T-helper 1 cell treated with Interleukin-12 subunit alpha and Interleukin-12 subunit beta and Interleukin-4 antibody, amounts not matched to agents 30 ng/mL and 1 ng/mL, for 36 hours (primary cell): ENCODE data around the gene PGC. TPM values are rescaled to one million over a fixed set of nuclear protein-coding genes. Genes with fewer than 3 reads are reported as not detected.

Experiments used
- intact Hi-C: fragments of 100-400 bp; cut with micrococcal nuclease; formaldehyde crosslinking; loops from one replicate; pipeline ENCODE4 v1.15.1; 2024
- total RNA-seq: library from RNA; stranded (reverse); gene quantifications from 2 replicates; pipeline ENCODE4 v1.2.3, GENCODE V29; 2022

PGC gene
- not detected in 2 replicates for total RNA-seq

DNA sequence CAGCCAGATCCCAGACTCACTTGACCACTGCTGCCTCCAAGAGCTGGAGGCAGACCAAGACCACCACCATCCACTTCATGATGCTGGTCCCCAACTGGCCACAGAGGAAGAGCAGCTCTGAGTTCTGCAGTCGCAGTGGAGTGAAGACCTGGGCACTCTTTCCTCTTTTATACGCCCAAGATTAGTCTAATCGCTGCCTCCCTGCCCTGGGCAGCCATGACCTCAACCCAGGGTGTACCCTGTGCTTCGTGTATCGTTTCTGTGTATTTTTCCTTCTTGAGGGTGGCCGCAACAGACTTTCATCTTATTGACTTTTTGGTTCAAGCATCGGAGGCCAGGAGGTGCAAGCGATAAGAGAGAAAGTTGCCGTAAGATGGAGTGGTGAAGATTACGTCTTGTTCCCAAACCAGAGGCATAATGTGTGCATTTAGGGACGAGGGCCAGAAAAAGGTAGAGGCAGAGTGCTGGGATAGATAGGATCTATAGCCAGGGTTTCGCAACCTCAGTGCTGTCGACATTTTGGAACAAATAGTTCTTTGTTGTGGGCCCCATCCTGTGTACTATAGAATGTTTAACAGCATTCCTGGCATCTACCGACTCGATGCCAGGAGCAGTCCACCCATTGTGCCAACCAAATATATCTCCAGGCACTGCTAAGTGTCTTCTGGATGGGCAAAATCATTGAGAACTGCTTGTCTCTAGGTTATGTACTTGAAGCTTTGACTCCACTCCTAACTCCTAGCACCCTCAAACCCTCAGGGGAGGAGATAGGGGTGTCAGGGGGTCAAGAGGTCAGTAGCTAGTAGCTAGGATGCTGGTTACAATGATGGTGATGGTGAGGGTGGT is at the start of gene PGC:
PGC (minus strand) TSS at position 142 of the 846 bp plus-strand sequence; CDS start at position 79, 63 bp downstream.
- intact Hi-C loops, result no loop called here

DNA sequence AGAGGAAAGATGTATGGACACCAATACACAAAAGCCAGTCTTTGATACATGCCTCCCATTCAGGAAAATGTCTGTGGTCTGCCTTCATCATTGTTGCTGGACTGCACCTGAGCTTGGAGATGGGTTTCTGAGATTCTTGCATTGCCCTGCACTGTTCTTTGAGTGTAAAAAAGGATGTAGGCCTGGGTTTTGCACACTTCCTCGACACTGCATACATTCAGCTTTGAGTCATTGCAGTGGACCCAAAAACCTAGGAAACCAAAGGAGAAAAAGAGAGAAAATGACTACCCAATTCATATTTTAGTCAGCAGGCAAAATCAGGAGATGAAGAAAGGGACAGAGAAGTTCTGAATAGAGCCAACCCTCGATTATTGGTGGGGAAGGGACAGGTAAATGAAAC is 49.3 kb upstream of the PGC start:
- intact Hi-C loops, result no loop called here

GRCh38 chr6:41791984-41792383 is 44.8 kb upstream of the PGC start:
- intact Hi-C loops, result no loop called here

GRCh38 chr6:41791305-41791704 is 44.1 kb upstream of the PGC start:
- intact Hi-C loops, result no loop called here

DNA sequence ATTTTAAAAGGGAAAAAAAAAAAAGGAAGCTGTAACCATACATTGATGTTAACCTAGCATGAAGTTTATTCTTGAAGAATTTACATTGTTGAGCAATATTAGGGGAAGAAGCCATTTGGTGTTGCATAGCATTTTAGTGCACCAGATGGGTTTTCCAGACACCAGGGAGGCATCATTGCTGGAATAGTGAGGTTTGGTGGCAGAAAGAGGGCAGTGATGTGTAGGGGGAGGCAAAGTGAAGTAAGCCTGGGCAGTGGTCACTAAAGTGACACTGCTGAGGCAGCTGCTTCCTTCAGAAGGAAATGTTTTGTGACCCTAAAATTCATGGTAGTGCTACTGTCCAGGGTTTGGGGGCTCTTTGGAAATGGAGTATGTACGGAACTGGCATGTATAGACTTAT is 42.8 kb upstream of the PGC start:
- intact Hi-C loops, result no loop called here

GRCh38 chr6:41789390-41789724 is 42.2 kb upstream of the PGC start:
- intact Hi-C loops, result loop anchor here (5.0 to 10.0 kb wide), 2 partner anchors 663 to 1385 kb away; partner anchors contain the start of genes SRF and TRERF1

DNA sequence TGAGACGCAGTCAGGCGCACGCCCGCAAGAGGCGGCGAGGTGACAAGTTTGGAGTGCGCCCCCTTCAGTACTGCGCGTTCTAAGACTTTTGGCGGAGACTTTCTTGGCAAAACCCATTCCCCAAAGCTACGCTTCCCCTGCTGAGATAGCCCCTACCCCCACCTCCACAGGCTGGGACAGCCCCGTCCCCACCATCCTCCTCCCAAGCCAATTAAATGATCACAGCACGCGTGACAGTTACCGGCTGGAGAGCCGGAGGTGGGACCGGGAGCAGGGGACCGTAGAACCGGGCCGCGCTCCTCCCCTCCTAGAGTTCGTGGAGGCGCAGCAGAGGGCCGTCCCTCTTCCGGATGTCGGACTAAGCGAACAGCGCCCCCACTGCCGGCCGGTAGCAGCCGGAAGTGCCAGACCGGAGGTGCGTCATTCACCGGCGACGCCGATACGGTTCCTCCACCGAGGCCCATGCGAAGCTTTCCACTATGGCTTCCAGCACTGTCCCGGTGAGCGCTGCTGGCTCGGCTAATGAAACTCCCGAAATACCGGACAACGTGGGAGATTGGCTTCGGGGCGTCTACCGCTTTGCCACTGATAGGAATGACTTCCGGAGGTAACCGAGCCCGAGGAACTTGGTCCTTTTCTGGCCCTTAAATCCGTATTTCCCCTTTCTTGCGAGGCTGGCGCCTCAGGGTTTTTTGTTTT is 40.2 kb upstream of the PGC start, which contains the start of gene TOMM6:
TOMM6 (plus strand) TSS at position 476 of the 699 bp plus-strand sequence; CDS start at position 480, 4 bp downstream.
- intact Hi-C loops, result loop anchor here (1.0 to 10.0 kb wide), 17 partner anchors 8 to 1387 kb away; partner anchors contain the start of genes BYSL, CNPY3, FRS3 and KLC4

- intact Hi-C loops, result loop anchor here (1.0 to 10.0 kb wide), 17 partner anchors 7 to 1388 kb away; partner anchors contain the start of genes BYSL, CNPY3, FRS3 and KLC4
Observed at GRCh38 chr6:41786451-41787218, 39.4 kb upstream of the PGC start.

- intact Hi-C loops, result loop anchor here (2.0 to 10.0 kb wide), 4 partner anchors 666 to 1389 kb away; partner anchors contain the start of genes KLC4, MRPL2, NFYA and OARD1
Observed at GRCh38 chr6:41785689-41786450, 38.7 kb upstream of the PGC start.

- intact Hi-C loops, result loop anchor here (5.0 to 10.0 kb wide), 2 partner anchors 667 to 1390 kb away; partner anchors contain the start of genes SRF and TRERF1
Observed at GRCh38 chr6:41785254-41785653, 38.1 kb upstream of the PGC start.

GRCh38 chr6:41784581-41785171 is 37.5 kb upstream of the PGC start:
- intact Hi-C loops, result loop anchor here (5.0 to 10.0 kb wide), 2 partner anchors 668 to 1390 kb away; partner anchors contain the start of genes SRF and TRERF1

- intact Hi-C loops, result loop anchor here (10.0 kb wide), 1 partner anchor 1392 kb away; the partner anchor contains the start of gene SRF
Observed at GRCh38 chr6:41783106-41783780, 36.0 kb upstream of the PGC start.

DNA sequence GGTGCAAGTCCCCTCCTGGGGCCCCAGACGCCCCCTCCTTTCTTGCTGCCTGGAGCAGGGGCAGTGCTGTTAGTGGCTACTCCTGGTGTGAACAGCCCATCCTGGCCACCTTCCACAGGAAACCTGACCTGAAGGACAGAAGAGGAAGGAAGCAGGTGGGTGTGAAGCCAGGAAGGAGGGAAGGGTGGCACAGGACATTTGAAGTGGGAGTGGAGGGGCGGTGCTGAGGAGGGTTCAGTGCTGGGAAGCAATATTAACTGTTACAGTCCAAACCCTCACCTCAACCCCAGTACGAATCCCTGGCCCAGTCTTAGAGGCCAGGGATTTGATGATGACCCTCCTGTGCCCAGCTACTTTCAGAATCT is 34.2 kb upstream of the PGC start:
- intact Hi-C loops, result loop anchor here (2.0 to 10.0 kb wide), 2 partner anchors 75 to 1393 kb away; partner anchors contain the start of gene SRF

DNA sequence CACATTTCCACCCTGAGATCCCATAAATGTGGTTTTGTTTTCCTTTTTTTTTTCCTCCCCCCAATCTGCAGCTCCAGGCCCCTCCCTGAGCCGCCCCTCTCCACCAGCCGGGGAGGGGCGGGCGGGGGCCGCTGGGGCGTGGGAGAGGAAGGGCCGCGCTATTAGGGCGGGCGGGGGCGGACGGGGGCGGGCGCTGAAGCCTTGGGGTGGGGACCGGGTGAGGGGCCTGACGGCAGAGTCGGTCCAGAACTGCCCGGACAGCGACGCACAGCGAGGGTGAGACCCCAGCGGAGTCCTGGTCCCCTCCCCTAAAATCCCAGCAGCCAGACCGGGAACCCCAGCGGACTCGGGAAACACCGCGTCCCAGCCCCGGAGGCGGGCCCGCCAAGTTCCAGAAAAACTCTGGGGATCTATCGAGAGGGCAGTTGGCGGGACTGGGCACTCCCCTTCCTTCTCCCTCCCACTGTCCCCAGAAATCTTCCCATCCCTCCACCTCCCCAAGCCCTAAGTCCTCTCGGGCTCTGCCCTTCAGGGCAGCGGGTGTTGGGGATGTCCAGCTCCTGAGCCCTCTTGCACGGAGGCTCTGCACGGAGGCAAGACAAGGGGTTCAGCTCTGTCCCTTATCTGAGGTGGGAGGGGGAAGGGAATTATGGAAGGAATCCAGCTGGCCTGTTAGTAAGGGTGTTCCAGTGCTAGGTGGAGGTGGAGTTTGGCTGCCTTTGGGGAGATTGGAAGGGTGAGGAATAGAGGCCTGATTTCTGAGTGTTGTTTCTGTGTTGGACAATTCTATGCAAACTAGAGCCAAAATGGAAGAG is 33.6 kb upstream of the PGC start, which contains the start of gene PRICKLE4:
PRICKLE4 (plus strand) TSS at position 232 of the 815 bp plus-strand sequence. CDS start 2,692 bp downstream, outside the sequence.
- intact Hi-C loops, result loop anchor here (1.0 to 10.0 kb wide), 11 partner anchors 45 to 1394 kb away; partner anchors contain the start of genes FOXP4, MRPS10, SRF and TAF8

GRCh38 chr6:41779788-41780550 is 32.8 kb upstream of the PGC start, which contains the start of gene FRS3:
TSS of gene FRS3 (minus strand) at chr6:41779900. CDS start at chr6:41776987, 2,913 bp downstream.
- intact Hi-C loops, result loop anchor here (1.0 to 10.0 kb wide), 12 partner anchors 7 to 1395 kb away; partner anchors contain the start of genes FOXP4, MRPS10, SRF and TAF8

- intact Hi-C loops, result loop anchor here (1.0 kb wide), 1 partner anchor 8 kb away; the partner anchor contains the start of gene TOMM6
Observed at GRCh38 chr6:41779336-41779735, 32.1 kb upstream of the PGC start.

- intact Hi-C loops, result loop anchor here (1.0 kb wide), 1 partner anchor 8 kb away; the partner anchor contains the start of gene TOMM6
Observed at GRCh38 chr6:41778895-41779294, 31.7 kb upstream of the PGC start.
